ENCODE results near the gene TENM4. TPM values are rescaled to one million over a fixed set of nuclear protein-coding genes. Genes with fewer than 3 reads are reported as not detected.

Gene TENM4
- total and polyA plus RNA-seq, 10 of the 15 experiments (the other 5 are each of a cell fraction or from before 2014, with no cell fraction given), result 0.03 to 0.12 (median 0.06) TPM; not detected in 7

DNA sequence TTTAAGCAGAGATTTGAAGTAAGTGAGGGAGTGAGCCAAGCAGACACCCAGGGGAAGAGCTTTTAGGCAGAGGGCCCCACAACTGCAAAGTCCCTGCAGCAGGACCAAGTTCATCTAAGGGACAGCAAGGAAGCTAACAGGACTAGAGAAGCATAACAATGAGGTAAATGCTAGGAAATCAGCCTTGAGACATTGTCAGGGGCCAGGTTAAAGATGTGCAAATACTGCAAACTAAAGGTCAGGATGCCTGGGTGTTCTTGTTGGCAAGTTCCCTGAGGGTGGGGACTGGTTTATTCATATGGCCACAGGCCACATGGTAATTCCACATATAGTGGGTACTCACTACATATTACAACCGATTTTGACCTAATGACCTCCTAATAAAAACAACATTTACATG, 467.0 kb downstream of the TENM4 start:
- RAD21 ChIA-PET (ENCODE audit: unreplicated experiment), result no interaction called here

DNA sequence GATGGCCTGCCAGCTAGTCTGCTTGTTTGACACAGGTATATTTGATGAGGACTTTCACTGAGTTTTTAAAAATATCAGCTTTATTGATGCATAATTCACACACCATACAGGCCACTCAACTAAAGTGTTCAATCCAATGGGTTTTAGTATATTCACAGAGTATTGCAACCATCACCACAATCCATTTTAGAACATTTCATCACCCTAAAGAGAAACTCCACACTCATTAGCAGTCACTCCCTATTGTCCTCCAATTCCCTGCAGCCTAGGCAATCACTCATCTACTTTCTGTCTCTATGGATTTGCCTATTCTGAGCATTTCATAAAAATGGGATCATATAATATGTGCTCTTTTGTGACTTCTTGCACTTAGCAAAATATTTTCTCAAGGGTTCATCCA, 468.2 kb downstream of the TENM4 start:
- SMC1A ChIA-PET (ENCODE audit: uncharacterized antibody, unreplicated experiment), result no interaction called here
- in situ Hi-C loops (cut with MboI) (no loop called here), intact Hi-C loops (cut with micrococcal nuclease; ENCODE audit: unreplicated experiment) (no loop called here)
- Histone ChIP-seq H4K20me1 (ENCODE audit: control insufficient read depth, insufficient read depth) (no peaks in the 10 kb centered on the region), H3K4me2 (ENCODE audit: control insufficient read depth, insufficient read depth) (no peak overlapping the region), H3K27ac (ENCODE audit: control insufficient read depth, insufficient read depth) (no peak overlapping the region), H2AFZ (ENCODE audit: control insufficient read depth, low read depth, low read length) (no peak overlapping the region), H3K4me1 (ENCODE audit: control insufficient read depth, insufficient read depth, low read length) (no peaks in the 10 kb centered on the region), H3K9me3 (replicated peaks; ENCODE audit: control insufficient read depth, insufficient read depth, low read length) (no peaks in the 10 kb centered on the region), H3K36me3 (ENCODE audit: control insufficient read depth in 2 of 2, insufficient read depth in 2 of 2, low read length in 1 of 2) (no peaks in the 10 kb centered on the region), H3K9ac (ENCODE audit: control insufficient read depth, insufficient read depth, low read length) (no peak overlapping the region), H3K27me3 (replicated peaks in 1 of 2; ENCODE audit: control insufficient read depth in 2 of 2, insufficient read depth in 2 of 2, low read length in 1 of 2) (no peaks in the 10 kb centered on the region; a peak in 1 of 4 replicates), H3K4me3 (no peak overlapping the region), H3K79me2 (ENCODE audit: control insufficient read depth, insufficient read depth, low read length) (no peaks in the 10 kb centered on the region)
- RAD21 ChIA-PET (ENCODE audit: unreplicated experiment), result no interaction called here
- ATAC-seq, result no peak
- no peak for FAIRE-seq
- POLR2A ChIA-PET, result no interaction called here
- DNase-seq (ENCODE audit: low read depth, low spot score), result no peak
- no TSS peak for BruUV-seq (replicated peaks)
- CTCF ChIA-PET, result no interaction called here
- TF ChIP-seq IRF3 (IDR thresholded peaks at IDR 0.05) (no peak), CHD4 (IDR thresholded peaks at IDR 0.05) (no peak), NFXL1 (IDR thresholded peaks at IDR 0.05; ENCODE audit: borderline replicate concordance) (no peak), NR2C1 (IDR thresholded peaks at IDR 0.05) (no peak), NKRF (conservative IDR thresholded peaks at IDR 0.05) (no peak)
- TF ChIP-seq, protein P1, sequence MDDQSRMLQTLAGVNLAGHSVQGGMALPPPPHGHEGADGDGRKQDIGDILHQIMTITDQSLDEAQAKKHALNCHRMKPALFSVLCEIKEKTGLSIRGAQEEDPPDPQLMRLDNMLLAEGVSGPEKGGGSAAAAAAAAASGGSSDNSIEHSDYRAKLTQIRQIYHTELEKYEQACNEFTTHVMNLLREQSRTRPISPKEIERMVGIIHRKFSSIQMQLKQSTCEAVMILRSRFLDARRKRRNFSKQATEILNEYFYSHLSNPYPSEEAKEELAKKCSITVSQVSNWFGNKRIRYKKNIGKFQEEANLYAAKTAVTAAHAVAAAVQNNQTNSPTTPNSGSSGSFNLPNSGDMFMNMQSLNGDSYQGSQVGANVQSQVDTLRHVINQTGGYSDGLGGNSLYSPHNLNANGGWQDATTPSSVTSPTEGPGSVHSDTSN (IDR thresholded peaks at IDR 0.05; ENCODE audit: insufficient replicate concordance, low read depth, low read length), result no peak
- TF ChIP-seq, protein P2, sequence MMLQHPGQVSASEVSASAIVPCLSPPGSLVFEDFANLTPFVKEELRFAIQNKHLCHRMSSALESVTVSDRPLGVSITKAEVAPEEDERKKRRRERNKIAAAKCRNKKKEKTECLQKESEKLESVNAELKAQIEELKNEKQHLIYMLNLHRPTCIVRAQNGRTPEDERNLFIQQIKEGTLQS (IDR thresholded peaks at IDR 0.05; ENCODE audit: borderline replicate concordance, extremely low read depth, low read depth, low read length), result no peak
- TF ChIP-seq, protein P3, sequence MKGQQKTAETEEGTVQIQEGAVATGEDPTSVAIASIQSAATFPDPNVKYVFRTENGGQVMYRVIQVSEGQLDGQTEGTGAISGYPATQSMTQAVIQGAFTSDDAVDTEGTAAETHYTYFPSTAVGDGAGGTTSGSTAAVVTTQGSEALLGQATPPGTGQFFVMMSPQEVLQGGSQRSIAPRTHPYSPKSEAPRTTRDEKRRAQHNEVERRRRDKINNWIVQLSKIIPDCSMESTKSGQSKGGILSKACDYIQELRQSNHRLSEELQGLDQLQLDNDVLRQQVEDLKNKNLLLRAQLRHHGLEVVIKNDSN (IDR thresholded peaks at IDR 0.05; ENCODE audit: borderline replicate concordance, extremely low read length, insufficient read depth, low read depth, low read length), result no peak

More for the DNA sequence above, 467.0 kb downstream of the TENM4 start:
- DNase-seq (ENCODE audit: low read depth, low spot score) (no peak), ATAC-seq (no peak), FAIRE-seq (no peak)
- in situ Hi-C loops (cut with MboI), result no loop called here
- intact Hi-C loops (cut with micrococcal nuclease; ENCODE audit: unreplicated experiment), result no loop called here
- Histone ChIP-seq H3K4me1 (ENCODE audit: control insufficient read depth, insufficient read depth, low read length) (no peaks in the 10 kb centered on the region), H4K20me1 (ENCODE audit: control insufficient read depth, insufficient read depth) (no peaks in the 10 kb centered on the region), H3K9me3 (replicated peaks; ENCODE audit: control insufficient read depth, insufficient read depth, low read length) (no peaks in the 10 kb centered on the region), H3K9ac (ENCODE audit: control insufficient read depth, insufficient read depth, low read length) (no peak overlapping the region), H3K36me3 (ENCODE audit: control insufficient read depth in 2 of 2, insufficient read depth in 2 of 2, low read length in 1 of 2) (no peaks in the 10 kb centered on the region), H3K4me2 (ENCODE audit: control insufficient read depth, insufficient read depth) (no peak overlapping the region), H3K79me2 (ENCODE audit: control insufficient read depth, insufficient read depth, low read length) (no peaks in the 10 kb centered on the region), H3K27ac (ENCODE audit: control insufficient read depth, insufficient read depth) (no peak overlapping the region), H3K27me3 (replicated peaks in 1 of 2; ENCODE audit: control insufficient read depth in 2 of 2, insufficient read depth in 2 of 2, low read length in 1 of 2) (no peaks in the 10 kb centered on the region; a peak in 1 of 4 replicates), H3K4me3 (no peak overlapping the region), H2AFZ (ENCODE audit: control insufficient read depth, low read depth, low read length) (no peak overlapping the region)
- CTCF ChIA-PET, result no interaction called here
- SMC1A ChIA-PET (ENCODE audit: uncharacterized antibody, unreplicated experiment), result no interaction called here
- 0% methylated on average over 1 of the region's 1 CpG for WGBS (ENCODE audit: insufficient coverage, insufficient replicate concordance, low lambda C conversion rate, missing lambda C conversion rate)
- POLR2A ChIA-PET, result no interaction called here
- TF ChIP-seq ZNF274 (IDR thresholded peaks at IDR 0.05; ENCODE audit: insufficient read depth, insufficient read length) (no peak), PAX8 (IDR thresholded peaks at IDR 0.05) (no peak), CHD2 (IDR thresholded peaks at IDR 0.05; ENCODE audit: borderline replicate concordance, low read depth, low read length) (no peak)
- TF ChIP-seq, protein P4, sequence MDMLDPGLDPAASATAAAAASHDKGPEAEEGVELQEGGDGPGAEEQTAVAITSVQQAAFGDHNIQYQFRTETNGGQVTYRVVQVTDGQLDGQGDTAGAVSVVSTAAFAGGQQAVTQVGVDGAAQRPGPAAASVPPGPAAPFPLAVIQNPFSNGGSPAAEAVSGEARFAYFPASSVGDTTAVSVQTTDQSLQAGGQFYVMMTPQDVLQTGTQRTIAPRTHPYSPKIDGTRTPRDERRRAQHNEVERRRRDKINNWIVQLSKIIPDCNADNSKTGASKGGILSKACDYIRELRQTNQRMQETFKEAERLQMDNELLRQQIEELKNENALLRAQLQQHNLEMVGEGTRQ (IDR thresholded peaks at IDR 0.05; ENCODE audit: borderline replicate concordance, low read depth, low read length), result no peak
- BruUV-seq (replicated peaks), result no TSS peak
